Subcutaneous abdominal adipose tissue (tissue), 5 donors: Measurements from ENCODE around the gene GARIN5B.

Experiments used
- H3K27ac ChIP-seq: one replicate; pipeline ENCODE4 v1.7.0; 2013; ENCODE audit warnings: low read depth, mild to moderate bottlenecking, inconsistent platforms, low read length, moderate library complexity
- H3K27me3 ChIP-seq, 5 donors: one replicate each; pipeline ENCODE4 v1.7.0; 2013; ENCODE audit warnings: low read length in 5 of 5, inconsistent platforms in 1 of 5; ENCODE audit not compliant: control insufficient read depth in 5 of 5, insufficient read depth in 4 of 5
- H3K36me3 ChIP-seq, 5 donors: one replicate each; pipeline ENCODE4 v1.7.0; 2013; ENCODE audit warnings: low read length in 5 of 5; ENCODE audit not compliant: control insufficient read depth in 5 of 5, insufficient read depth in 5 of 5
- H3K4me1 ChIP-seq, 5 donors: one replicate each; pipeline ENCODE4 v1.7.0; 2013; ENCODE audit warnings: low read length in 5 of 5, mild to moderate bottlenecking in 3 of 5, moderate library complexity in 1 of 5; ENCODE audit not compliant: control insufficient read depth in 5 of 5, insufficient read depth in 5 of 5
- H3K4me3 ChIP-seq, 5 donors: one replicate each; pipeline ENCODE4 v1.7.0; 2013; ENCODE audit warnings: low read length in 5 of 5, low read depth in 1 of 5
- H3K9ac ChIP-seq, 5 donors: one replicate each; pipeline ENCODE4 v1.7.0; 2013; ENCODE audit warnings: low read length in 5 of 5, mild to moderate bottlenecking in 4 of 5, moderate library complexity in 3 of 5
- H3K9me3 ChIP-seq, 5 donors: one replicate each; pipeline ENCODE4 v1.7.0; 2013; ENCODE audit warnings: low read length in 5 of 5; ENCODE audit not compliant: control insufficient read depth in 5 of 5
- donor health status: healthy.
- donor health status: healthy.
- donor health status: healthy.
- donor health status: healthy.
- donor health status: healthy.

The GARIN5B gene

GRCh38 chr19:55389386-55390317, 26.6 kb upstream of the GARIN5B start:
- Histone ChIP-seq H3K4me3 (no peak overlapping the region), H3K36me3 (peaks cover 0 to 52% (median 48%) of the 10 kb centered on the region in 5 donors), H3K27me3 (no peaks in the 10 kb centered on the region), H3K4me1 (peaks cover 13 to 52% (median 42%) of the 10 kb centered on the region in 5 donors), H3K9ac (peak overlapping the region in 2 of 5 donors; percentile 48 to 50), H3K27ac (no peak overlapping the region), H3K9me3 (no peaks in the 10 kb centered on the region)

GRCh38 chr19:55387736-55388497, 24.9 kb upstream of the GARIN5B start:
- H3K4me3 ChIP-seq = peak overlapping the region; percentile 6 to 99 (median 94)
- peak overlapping the region; percentile 98 for H3K27ac ChIP-seq
- H3K27me3 ChIP-seq = no peaks in the 10 kb centered on the region
- no peaks in the 10 kb centered on the region for H3K9me3 ChIP-seq
- peaks cover 0 to 52% (median 48%) of the 10 kb centered on the region in 5 donors for H3K36me3 ChIP-seq
- peak overlapping the region in 4 of 5 donors; percentile 80 to 93 (median 86) for H3K9ac ChIP-seq
- H3K4me1 ChIP-seq = peaks cover 15 to 62% (median 52%) of the 10 kb centered on the region in 5 donors

- Histone ChIP-seq H3K9me3 (no peaks in the 10 kb centered on the region), H3K27me3 (no peaks in the 10 kb centered on the region), H3K4me3 (peak overlapping the region; percentile 93 to 99 (median 97)), H3K27ac (peak overlapping the region; percentile 98), H3K36me3 (peaks cover 0 to 45% (median 43%) of the 10 kb centered on the region in 5 donors), H3K4me1 (peaks cover 15 to 62% (median 52%) of the 10 kb centered on the region in 5 donors), H3K9ac (peak overlapping the region; percentile 68 to 93 (median 81))
Measured at GRCh38 chr19:55386493-55386971, 23.5 kb upstream of the GARIN5B start.

DNA sequence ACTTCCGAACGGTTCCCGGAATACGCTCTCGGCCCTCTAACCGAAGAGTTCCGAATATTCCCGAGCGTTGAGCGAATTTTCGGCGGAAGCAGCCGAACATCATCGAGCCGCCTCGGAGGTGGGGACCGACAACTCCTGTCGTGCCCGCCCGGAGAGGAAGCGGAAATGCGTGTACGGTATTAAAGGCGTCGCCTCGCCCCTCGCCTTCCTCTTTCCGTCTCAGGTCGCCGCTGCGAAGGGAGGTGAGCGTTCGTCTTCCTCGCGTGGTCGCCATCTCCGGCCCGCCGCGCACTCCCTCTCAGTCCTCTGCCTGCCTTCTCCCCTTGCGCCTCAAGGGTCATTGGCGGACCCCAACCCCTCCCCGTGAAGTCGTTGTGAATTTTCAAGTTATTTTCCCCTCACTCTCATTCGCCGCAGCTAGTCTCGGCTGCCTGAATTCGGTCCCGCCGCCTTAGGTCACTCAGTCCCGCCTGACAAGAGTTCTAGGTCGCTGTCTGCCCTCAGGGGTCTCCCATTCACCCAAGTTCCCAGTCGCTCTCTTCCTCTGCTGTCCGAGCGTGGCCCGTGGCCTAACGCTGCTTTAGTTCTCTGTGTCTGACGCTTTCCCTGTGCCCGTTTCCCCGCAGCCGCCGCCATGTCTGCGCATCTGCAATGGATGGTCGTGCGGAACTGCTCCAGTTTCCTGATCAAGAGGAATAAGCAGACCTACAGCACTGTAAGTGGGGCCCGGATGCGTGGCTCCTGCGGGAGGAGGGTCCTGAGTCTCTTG, 22.8 kb upstream of the GARIN5B start, which contains the start of gene RPL28:
RPL28 (plus strand) TSS at position 209 of the 769 bp plus-strand sequence; CDS start at position 635, 426 bp downstream.
- Histone ChIP-seq H3K9me3 (no peaks in the 10 kb centered on the region), H3K4me3 (peak within 1 kb of the TSS; percentile 93 to 99 (median 97)), H3K9ac (peak within 1 kb of the TSS; percentile 80 to 93 (median 87)), H3K27ac (peak within 1 kb of the TSS; percentile 98), H3K36me3 (peaks cover 0 to 40% (median 38%) of the 10 kb centered on the region in 5 donors), H3K27me3 (no peaks in the 10 kb centered on the region), H3K4me1 (peaks cover 15 to 58% (median 52%) of the 10 kb centered on the region in 5 donors)

- Histone ChIP-seq H3K36me3 (peaks cover 0 to 33% (median 31%) of the 10 kb centered on the region in 5 donors), H3K4me1 (peaks cover 15 to 58% (median 52%) of the 10 kb centered on the region in 5 donors), H3K4me3 (peak overlapping the region; percentile 58 to 99 (median 97)), H3K27me3 (no peaks in the 10 kb centered on the region), H3K9ac (peak overlapping the region; percentile 80 to 93 (median 87)), H3K27ac (peak overlapping the region; percentile 98), H3K9me3 (no peaks in the 10 kb centered on the region)
Measured at GRCh38 chr19:55384920-55385723, 22.1 kb upstream of the GARIN5B start.

- H3K27ac ChIP-seq = peak within 1 kb of the TSS; percentile 98
- H3K4me1 ChIP-seq = peaks cover 15 to 52% (median 50%) of the 10 kb centered on the region in 5 donors
- H3K27me3 ChIP-seq = no peaks in the 10 kb centered on the region
- H3K4me3 ChIP-seq = peak within 1 kb of the TSS; percentile 52 to 99 (median 97)
- no peaks in the 10 kb centered on the region for H3K9me3 ChIP-seq
- peak within 1 kb of the TSS; percentile 80 to 93 (median 87) for H3K9ac ChIP-seq
- H3K36me3 ChIP-seq = peaks cover 0 to 25% (median 23%) of the 10 kb centered on the region in 5 donors
Measured at GRCh38 chr19:55384131-55384919, 21.3 kb upstream of the GARIN5B start, which contains the start of gene TMEM238. Gene TMEM238, minus strand, starts transcription at chr19:55384292. Its CDS starts 33 bp downstream, at chr19:55384259.

DNA sequence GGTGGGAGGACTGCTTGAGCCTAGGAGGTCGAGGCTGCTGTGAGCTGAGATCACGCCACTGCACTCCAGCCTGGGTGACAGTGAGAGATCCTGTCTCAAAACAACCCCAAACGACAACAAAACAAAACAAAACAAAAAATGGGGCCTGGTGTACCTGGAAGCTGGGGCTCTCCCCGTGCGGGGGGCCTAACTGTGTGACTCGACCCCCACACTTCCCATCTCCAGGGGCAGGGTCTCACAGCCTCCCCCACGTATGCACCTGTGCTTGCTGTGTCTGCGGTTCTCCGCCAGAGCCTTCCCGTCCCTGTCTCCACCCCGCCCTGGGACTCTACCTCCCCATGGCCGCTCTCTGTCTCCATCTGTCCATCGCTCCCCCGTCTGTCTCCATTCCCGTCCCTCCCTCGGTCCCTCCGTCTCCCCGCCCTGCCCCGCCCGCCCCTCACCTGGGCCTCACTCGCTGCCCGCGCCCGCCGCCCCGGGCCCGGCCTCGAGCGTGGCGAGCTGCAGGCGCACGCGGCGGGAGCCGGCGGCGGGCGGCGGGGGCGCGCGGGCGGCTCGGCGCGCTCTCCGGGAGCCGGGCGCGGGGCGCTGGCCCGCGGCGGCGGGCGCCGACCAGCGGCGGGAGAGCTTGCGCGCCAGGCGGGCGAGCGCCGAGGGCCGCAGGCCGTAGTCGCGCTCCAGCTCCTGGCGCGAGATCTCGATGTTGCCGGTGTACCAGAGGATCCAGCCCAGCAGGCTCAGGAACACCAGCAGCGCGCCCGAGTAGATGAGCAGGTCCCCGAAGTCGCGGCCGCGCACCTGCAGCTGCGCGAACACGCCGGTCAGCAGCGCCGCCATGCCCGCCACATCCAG, 20.4 kb upstream of the GARIN5B start:
- H3K27me3 ChIP-seq = peaks cover 0 to 3% (median 0%) of the 10 kb centered on the region in 5 donors
- no peak overlapping the region for H3K27ac ChIP-seq
- peaks cover 15 to 44% (median 42%) of the 10 kb centered on the region in 5 donors for H3K4me1 ChIP-seq
- H3K9me3 ChIP-seq = no peaks in the 10 kb centered on the region
- peak overlapping the region; percentile 37 to 99 (median 64) for H3K4me3 ChIP-seq
- peak overlapping the region in 1 of 5 donors; percentile 88 for H3K9ac ChIP-seq
- peaks cover 0 to 17% (median 15%) of the 10 kb centered on the region in 5 donors for H3K36me3 ChIP-seq
